ENCODE data around the gene EYA4. TPM values are rescaled to one million over a fixed set of nuclear protein-coding genes. Genes with fewer than 3 reads are reported as not detected.
A peak's percentile ranks its signal among the peaks of the same experiment; 100 is the strongest.
"Not testable (repeated sequence)": the region's sequence is repeated elsewhere in the genome, so short reads cannot be mapped to it uniquely, and the experiment has no call there.

EYA4 gene
- total RNA-seq, 3 donors from 2014 or later, result not detected

- Mint-ChIP-seq H3K36me3 (ENCODE audit: insufficient read depth) (no peaks in the 10 kb centered on the region), H3K9me3 (no peaks in the 10 kb centered on the region), H3K27me3 (ENCODE audit: low read depth) (peaks cover 2% of the 10 kb centered on the region), H3K4me1 (ENCODE audit: low read depth) (no peaks in the 10 kb centered on the region), H3K4me3 (no peak overlapping the region)
- ATAC-seq, result no peak
- no peak for DNase-seq
These were observed 310.7 kb downstream of the EYA4 start for GRCh38 chr6:133551847-133552341.

GRCh38 chr6:133553652-133554051 lies 312.5 kb downstream of the EYA4 start:
- no peaks in the 10 kb centered on the region for H3K4me1 Mint-ChIP-seq (ENCODE audit: low read depth)
- H3K4me3 Mint-ChIP-seq, result no peak overlapping the region
- DNase-seq (peak; percentile 7), ATAC-seq (no peak)
- H3K9me3 Mint-ChIP-seq, result no peaks in the 10 kb centered on the region
- no peaks in the 10 kb centered on the region for H3K36me3 Mint-ChIP-seq (ENCODE audit: insufficient read depth)
- H3K27me3 Mint-ChIP-seq (ENCODE audit: low read depth), result peaks cover 2% of the 10 kb centered on the region

- H3K9me3 Mint-ChIP-seq, result not testable (repeated sequence)
These were observed 313.0 kb downstream of the EYA4 start for GRCh38 chr6:133554121-133554520.

GRCh38 chr6:133555685-133556084 lies 314.5 kb downstream of the EYA4 start:
- DNase-seq (no peak), ATAC-seq (no peak)
- peaks cover 2% of the 10 kb centered on the region for H3K27me3 Mint-ChIP-seq (ENCODE audit: low read depth)
- peaks cover 6% of the 10 kb centered on the region for H3K9me3 Mint-ChIP-seq
- no peaks in the 10 kb centered on the region for H3K36me3 Mint-ChIP-seq (ENCODE audit: insufficient read depth)
- no peak overlapping the region for H3K4me3 Mint-ChIP-seq
- no peaks in the 10 kb centered on the region for H3K4me1 Mint-ChIP-seq (ENCODE audit: low read depth)

More at GRCh38 chr6:133554121-133554520, 313.0 kb downstream of the EYA4 start:
- H3K36me3 Mint-ChIP-seq (ENCODE audit: insufficient read depth); H3K4me1 Mint-ChIP-seq (ENCODE audit: low read depth); ATAC-seq; DNase-seq; H3K4me3 Mint-ChIP-seq; H3K27me3 Mint-ChIP-seq (ENCODE audit: low read depth): not testable (repeated sequence)

GRCh38 chr6:133559926-133560325 lies 318.8 kb downstream of the EYA4 start:
- DNase-seq (no peak), ATAC-seq (no peak)
- peaks cover 6% of the 10 kb centered on the region for H3K9me3 Mint-ChIP-seq
- peaks cover 4% of the 10 kb centered on the region for H3K27me3 Mint-ChIP-seq (ENCODE audit: low read depth)
- no peak overlapping the region for H3K4me3 Mint-ChIP-seq
- H3K4me1 Mint-ChIP-seq (ENCODE audit: low read depth), result no peaks in the 10 kb centered on the region
- H3K36me3 Mint-ChIP-seq (ENCODE audit: insufficient read depth), result no peaks in the 10 kb centered on the region

- H3K9me3 Mint-ChIP-seq, result no peaks in the 10 kb centered on the region
- DNase-seq, result no peak
- ATAC-seq, result no peak
- no peak overlapping the region for H3K4me3 Mint-ChIP-seq
- H3K4me1 Mint-ChIP-seq (ENCODE audit: low read depth), result no peaks in the 10 kb centered on the region
- H3K27me3 Mint-ChIP-seq (ENCODE audit: low read depth), result peaks cover 35% of the 10 kb centered on the region
- no peaks in the 10 kb centered on the region for H3K36me3 Mint-ChIP-seq (ENCODE audit: insufficient read depth)
These were observed 326.5 kb downstream of the EYA4 start for GRCh38 chr6:133567636-133568035.

GRCh38 chr6:133568970-133569889 lies 328.1 kb downstream of the EYA4 start:
- H3K4me3 Mint-ChIP-seq, result peak overlapping the region; percentile 32
- H3K36me3 Mint-ChIP-seq (ENCODE audit: insufficient read depth), result no peaks in the 10 kb centered on the region
- no peaks in the 10 kb centered on the region for H3K9me3 Mint-ChIP-seq
- DNase-seq, result peak; percentile 21
- H3K4me1 Mint-ChIP-seq (ENCODE audit: low read depth), result no peaks in the 10 kb centered on the region
- peaks cover 33% of the 10 kb centered on the region for H3K27me3 Mint-ChIP-seq (ENCODE audit: low read depth)
- peak; percentile 88 to 90 for ATAC-seq

GRCh38 chr6:133571681-133572080 lies 330.5 kb downstream of the EYA4 start:
- no peaks in the 10 kb centered on the region for H3K36me3 Mint-ChIP-seq (ENCODE audit: insufficient read depth)
- no peaks in the 10 kb centered on the region for H3K9me3 Mint-ChIP-seq
- H3K4me1 Mint-ChIP-seq (ENCODE audit: low read depth), result no peaks in the 10 kb centered on the region
- ATAC-seq (no peak), DNase-seq (no peak)
- H3K4me3 Mint-ChIP-seq, result no peak overlapping the region
- peaks cover 32% of the 10 kb centered on the region for H3K27me3 Mint-ChIP-seq (ENCODE audit: low read depth)

- no peaks in the 10 kb centered on the region for H3K4me1 Mint-ChIP-seq (ENCODE audit: low read depth)
- ATAC-seq (no peak), DNase-seq (no peak)
- H3K36me3 Mint-ChIP-seq (ENCODE audit: insufficient read depth), result no peaks in the 10 kb centered on the region
- H3K9me3 Mint-ChIP-seq, result no peaks in the 10 kb centered on the region
- no peak overlapping the region for H3K4me3 Mint-ChIP-seq
- peaks cover 7% of the 10 kb centered on the region for H3K27me3 Mint-ChIP-seq (ENCODE audit: low read depth)
These were observed 336.7 kb downstream of the EYA4 start for GRCh38 chr6:133577851-133578250.
